ENCODE results near the gene IGSF21.
"Not testable (repeated sequence)": the region's sequence is repeated elsewhere in the genome, so short reads cannot be mapped to it uniquely, and the experiment has no call there.

IGSF21 gene

GRCh38 chr1:18340158-18340764 lies 232.7 kb downstream of the IGSF21 start:
- no peak for DNase-seq

DNA sequence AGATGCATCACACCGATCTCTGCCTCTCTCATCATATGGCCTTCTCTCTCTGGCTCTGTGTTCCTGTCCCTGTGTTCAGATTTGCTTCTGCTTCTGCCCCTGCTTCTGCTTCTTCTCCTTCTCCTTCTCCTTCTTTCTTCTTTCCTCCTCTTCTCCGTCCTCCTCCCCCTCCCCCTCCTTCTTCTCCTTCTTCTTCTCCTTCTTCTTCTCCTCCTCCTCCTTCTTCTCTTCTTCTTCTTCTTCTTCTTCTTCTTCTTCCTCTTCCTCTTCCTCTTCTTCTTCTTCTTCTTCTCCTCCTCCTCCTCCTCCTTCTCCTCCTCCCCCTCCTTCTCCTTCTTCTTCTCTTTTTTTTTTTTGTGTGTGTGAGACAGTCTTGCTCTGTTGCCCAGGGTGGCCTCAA lies 233.2 kb downstream of the IGSF21 start:
- DNase-seq, result no peak

GRCh38 chr1:18341291-18342069 lies 233.9 kb downstream of the IGSF21 start:
- DNase-seq, result no peak

- no peak for DNase-seq
These were observed 235.1 kb downstream of the IGSF21 start for GRCh38 chr1:18342744-18343143.

GRCh38 chr1:18343581-18343980 lies 236.0 kb downstream of the IGSF21 start:
- DNase-seq, result no peak

DNA sequence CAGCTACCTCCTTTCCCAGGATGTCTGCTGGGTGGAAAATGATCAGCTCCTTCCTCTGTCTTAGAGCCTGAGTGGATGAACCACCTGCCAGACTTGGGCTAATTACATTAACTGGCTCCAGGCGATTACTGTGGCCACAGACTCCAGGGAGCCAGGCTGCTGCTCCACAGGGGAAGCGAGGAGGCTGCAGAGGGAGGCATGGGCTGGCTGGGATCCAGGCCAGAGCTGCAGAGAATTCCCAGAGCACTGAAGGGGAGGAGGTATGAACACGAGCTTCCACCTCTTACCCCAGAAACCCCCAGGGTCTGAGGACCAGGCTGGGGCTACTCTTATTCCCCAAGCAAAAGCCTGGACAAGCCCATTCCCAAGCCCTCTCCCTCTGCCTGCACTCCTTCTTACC lies 237.2 kb downstream of the IGSF21 start:
- DNase-seq, result no peak

GRCh38 chr1:18347559-18347958 lies 240.0 kb downstream of the IGSF21 start:
- DNase-seq, result no peak

DNA sequence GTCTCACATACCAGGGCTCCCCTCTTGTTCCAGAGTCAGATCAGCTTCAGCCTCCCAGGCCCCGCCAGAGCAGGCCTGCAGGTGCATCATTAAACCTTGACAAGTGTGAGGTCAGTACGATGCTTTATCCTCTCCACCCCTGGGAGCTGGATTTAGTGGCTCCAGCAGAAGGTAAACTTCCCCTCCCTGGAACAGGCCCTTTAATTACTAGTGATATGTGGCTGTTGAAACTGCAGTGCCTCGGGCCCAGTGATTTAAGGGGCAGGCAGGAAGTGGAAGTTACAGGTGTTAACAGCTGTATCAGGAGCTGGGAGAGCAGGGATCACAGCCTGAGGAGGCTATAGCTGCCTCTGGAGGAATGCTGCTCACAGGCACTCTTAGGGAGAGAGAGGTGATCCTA lies 240.8 kb downstream of the IGSF21 start:
- DNase-seq, result no peak

GRCh38 chr1:18350747-18351146 lies 243.1 kb downstream of the IGSF21 start:
- DNase-seq, result no peak

DNA sequence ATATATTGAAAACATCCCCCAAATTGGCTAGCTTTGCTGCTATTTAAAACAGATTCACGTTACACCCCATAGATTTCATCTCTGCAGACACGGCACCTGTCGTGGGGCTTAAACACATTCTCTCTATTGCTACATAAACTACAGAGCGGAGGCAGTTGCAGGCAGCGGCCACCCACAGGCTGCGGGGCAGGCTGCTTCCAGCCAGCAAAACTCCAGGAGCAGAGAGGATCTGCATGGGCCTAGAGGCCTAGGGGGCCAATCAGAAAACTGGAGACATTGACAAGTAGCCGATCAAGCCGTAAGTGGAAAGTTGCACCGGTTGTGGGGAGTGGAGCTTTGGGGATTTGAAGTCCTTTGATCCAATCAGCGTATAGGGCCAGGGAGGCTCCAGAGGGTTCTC lies 244.1 kb downstream of the IGSF21 start:
- DNase-seq, result no peak

DNA sequence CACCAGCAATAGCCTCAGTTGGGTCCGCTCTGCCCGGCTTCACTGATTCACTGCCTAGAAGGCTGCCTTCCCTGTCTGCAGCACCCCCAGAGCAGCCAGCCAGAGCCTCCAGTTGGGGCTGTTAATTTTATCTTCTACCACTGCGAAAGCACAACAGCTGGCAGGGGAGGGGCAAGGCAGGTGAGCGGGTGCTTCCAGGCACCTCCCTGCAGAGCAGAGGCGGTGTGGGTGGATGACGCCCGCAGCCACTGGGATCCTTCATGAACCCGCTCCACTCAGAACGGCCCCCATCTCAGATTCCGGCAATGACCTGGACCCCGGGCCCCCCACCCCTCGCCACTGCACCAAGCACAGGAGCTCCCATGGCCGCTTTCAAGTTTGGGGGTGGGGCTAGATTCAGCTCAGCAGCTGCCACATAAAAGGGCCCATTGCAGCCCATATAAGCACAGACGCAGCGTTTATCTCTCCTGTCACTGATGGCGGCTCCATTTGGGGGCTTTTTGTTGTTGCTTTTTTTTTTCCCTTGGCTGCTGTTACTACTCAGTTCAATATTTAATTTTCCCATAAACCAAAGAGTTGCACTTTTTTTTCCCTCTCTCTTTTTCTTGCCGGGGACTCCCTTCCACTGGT lies 245.2 kb downstream of the IGSF21 start:
- no peak for DNase-seq

DNA sequence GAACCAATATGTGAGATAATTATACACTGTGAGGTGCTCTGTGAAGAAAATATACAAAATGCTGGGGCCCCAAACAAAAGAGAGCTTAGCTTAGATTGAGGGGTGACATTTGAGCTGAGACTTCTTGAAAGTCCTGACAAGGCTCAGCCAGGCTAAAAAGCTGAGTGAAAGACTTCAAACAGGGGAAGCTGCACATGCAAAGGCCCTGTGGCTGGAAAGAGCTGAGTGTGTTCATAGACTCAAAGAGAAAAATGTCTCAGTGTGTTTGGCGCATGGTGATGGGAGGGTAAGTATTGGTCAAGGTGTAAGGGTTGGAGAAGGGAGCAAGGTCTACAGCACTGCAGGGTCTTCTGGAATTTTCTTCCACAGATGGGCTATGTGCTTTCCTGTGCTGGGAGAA lies 245.9 kb downstream of the IGSF21 start:
- no peak for DNase-seq

- no peak for DNase-seq
These were observed 246.4 kb downstream of the IGSF21 start for GRCh38 chr1:18353992-18354391.

DNA sequence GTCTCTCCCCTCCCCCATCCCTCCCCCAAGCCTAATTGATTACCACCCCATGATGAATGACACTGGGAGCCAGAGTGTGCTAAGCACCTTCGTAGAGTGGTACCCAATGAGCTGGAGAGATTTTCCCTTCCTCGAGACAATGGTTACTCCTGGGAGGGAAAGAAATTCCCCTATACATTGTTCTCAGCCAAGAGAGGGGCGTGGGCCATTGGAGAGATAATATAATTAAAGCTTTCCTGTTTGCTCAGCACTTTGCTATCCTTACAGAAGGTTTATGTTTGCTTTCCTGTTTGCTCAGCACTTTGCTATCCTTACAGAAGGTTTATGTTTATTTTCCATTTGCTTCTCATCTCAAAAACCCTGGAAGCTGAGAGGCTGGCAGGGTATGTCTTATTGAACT lies 247.0 kb downstream of the IGSF21 start:
- no peak for DNase-seq

DNA sequence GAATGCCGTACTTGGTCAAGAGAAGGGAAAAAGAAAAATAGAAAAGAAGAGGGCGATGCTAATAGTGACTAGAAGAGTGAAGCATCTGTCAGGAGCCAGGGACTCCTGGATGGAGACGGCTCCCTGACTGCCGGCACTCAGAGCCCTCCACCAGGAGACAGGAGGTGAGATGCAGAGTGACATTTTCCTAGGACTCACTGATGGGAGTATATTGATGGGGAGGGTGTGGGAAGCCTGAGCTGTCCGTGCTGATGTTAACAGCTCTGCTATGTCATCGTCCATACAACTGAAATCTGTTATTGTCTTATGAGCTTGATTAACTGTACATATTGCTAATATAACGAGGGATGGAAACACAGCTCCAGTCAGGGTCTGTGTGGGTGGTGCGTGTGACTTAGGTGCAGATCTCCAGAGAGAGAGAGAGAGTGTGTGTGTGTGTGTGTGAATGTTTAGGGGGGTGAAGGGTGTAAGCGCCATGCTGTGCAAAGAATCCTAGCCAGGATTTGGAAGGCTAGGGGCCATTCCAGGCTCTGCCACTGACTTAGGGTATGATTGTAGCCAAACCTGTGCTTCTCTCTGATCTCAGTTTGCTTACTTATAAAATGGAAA lies 250.1 kb downstream of the IGSF21 start:
- DNase-seq, result no peak

DNA sequence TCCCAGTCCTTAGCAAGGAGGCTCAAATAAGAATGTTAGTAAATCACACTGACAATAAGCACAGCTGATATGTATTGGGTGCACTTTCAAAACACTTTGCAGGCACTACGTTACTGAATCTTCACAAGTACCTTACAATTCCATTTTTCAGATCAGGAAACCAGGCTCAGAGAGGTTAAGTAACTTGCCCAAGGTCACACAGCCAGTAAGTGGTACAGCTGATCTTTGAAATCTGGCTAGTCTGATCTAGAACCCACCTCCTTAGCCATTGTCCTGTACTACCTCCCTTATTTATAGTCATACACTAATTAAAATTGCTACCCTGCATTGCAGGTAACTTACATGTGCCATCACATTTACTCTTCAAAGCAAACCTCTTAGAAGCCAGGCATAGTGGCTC lies 251.0 kb downstream of the IGSF21 start:
- no peak for DNase-seq

DNA sequence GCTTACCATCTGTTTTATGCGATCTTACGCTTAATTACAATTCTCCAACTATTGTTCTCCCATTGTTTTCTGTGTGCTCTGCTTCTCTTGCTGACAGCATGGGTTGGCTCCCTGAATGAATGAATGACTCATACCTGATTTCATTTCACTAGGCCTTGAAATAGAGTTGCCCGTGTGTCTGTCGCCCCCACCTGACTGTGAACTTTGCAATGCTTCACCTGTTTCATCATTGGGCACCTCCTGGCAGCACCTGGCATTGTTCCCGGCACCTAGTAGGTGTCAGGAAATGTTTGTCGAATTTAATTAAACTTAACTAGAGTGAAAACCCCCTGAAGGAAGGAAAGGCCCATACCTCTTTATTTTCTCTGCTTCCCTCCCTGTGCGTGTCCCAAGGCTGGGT lies 252.7 kb downstream of the IGSF21 start:
- no peak for DNase-seq

GRCh38 chr1:18362150-18362549 lies 254.6 kb downstream of the IGSF21 start:
- no peak for DNase-seq

DNA sequence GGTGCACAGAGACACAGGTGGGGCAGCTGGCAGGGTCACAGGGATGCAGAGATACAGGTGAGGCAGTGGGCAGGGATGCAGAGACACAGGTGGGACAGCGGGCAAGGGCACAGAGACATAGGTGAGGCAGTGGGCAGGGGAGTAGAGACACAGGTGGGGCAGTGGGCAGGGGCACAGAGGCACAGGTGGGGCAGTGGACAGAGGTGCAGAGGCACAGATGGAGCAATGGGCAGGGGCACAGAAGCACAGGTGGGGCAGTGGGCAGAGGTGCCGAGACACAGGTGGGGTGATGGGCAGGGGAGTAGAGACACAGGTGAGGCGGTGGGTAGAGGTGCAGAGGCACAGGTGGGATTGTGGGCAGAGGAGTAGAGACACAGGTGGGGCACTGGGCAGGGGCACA lies 255.8 kb downstream of the IGSF21 start:
- no peak for DNase-seq

GRCh38 chr1:18365099-18365705 lies 257.6 kb downstream of the IGSF21 start:
- DNase-seq, result no peak

DNA sequence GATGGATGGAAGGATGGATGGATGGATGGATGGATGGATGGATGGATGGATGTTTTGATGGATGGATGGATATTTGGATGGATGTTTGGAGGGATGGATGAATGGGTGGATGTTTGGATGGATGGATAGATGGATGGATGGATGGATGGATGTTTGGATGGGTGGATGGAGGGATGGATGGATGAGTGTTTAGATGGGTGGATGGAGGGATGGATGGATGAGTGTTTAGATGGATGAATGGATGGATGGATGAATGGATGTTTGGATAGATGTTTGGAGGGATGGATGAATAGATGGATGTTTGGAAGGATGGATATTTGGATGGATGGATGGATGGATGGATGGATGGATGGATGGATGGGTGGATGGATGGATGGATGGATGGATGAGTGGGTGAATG lies 264.9 kb downstream of the IGSF21 start:
- not testable (repeated sequence) for DNase-seq

DNA sequence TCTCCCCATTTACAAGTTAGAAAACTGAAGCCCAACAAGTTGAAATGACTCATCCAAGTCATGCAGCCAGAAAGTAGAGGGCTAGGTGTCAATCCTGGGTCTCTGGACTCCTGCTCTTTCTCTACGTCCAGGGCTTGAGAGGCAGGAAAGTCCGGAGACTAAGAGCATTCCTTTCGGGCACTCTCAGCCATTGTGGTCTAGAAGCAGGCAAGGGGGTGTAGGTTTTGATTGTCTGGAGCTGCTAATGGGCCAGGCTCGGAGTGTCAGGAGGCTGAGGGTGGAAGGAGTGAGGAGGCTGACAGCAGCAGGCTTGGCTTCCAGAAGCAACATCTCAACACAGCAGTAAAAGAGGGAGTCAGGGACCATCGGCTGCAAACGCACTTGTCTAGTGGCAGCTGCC lies 265.6 kb downstream of the IGSF21 start:
- no peak for DNase-seq

DNA sequence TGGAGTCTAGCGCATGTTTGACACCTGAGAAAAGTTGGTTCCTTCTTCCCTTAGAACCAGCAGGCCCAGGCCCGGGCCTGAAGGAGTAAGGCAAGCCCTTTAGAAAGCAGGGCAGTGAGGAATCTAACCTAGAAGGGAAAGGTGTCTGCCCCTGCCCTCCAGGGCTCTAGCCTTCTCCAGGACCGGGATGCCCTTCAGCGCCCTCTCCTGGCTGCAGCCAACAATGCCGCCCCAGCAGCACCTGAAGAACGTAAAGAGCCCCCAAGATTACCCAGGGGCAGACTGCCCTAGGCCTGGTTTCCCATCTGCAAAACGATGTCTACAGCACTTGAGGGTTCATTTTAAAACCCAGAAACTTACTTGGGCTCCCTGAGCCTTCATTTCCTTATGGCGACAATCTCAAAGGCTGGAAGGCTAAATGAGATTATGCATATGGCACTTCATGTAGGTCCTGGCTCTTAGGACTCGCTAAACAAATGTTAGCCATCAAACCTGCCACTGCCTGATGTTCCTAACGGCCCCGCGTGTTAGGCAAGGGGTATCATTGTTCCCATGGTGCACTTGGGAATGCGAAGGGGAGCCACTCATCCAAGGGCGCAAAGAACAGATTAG lies 266.4 kb downstream of the IGSF21 start:
- no peak for DNase-seq

All from GOT3 (cell line).